ENCODE measurements around the gene TENT5C.

TENT5C gene

DNA sequence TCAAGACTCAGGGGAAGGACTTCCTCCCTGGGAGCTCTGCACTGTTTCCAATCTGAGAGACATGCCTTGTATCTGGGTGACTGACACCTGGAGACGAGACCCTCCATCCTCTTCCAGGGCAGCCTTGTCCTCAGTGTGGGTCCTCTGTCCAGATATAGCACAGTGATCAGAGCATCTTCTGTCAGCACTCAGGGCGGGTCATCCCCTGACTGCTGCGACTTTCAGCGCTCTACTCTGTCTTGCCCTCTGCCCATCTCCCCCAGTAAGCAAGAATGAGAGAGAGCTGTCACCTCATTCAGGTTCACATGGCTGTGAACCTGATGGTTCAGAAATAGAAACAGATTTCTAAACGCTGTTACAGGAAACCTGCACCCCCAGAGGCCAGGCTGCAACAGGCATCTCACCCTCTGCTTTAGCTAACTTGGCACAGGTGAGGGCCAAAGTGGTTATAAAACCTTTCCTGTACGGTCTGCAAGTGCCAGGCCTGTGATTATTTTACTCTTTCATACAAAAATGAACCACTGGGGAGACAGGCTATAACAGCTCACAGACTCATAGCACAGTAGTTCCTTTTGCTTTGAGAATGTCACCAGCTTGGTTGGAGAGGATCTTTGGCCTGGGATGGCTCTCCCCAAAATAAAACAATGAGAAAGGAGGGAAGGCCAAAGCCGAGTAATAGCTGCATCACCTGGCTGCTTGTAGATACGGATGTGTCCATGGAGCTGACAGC lies 11.4 kb upstream of the TENT5C start:
- DNase-seq: no peak

GRCh38 chr1:117596023-117596720 lies 9.7 kb upstream of the TENT5C start:
- no peak for DNase-seq

- DNase-seq: no peak
Observed at GRCh38 chr1:117598489-117598888, 7.4 kb upstream of the TENT5C start.

- DNase-seq: no peak
Observed at GRCh38 chr1:117599286-117600221, 6.3 kb upstream of the TENT5C start.

DNA sequence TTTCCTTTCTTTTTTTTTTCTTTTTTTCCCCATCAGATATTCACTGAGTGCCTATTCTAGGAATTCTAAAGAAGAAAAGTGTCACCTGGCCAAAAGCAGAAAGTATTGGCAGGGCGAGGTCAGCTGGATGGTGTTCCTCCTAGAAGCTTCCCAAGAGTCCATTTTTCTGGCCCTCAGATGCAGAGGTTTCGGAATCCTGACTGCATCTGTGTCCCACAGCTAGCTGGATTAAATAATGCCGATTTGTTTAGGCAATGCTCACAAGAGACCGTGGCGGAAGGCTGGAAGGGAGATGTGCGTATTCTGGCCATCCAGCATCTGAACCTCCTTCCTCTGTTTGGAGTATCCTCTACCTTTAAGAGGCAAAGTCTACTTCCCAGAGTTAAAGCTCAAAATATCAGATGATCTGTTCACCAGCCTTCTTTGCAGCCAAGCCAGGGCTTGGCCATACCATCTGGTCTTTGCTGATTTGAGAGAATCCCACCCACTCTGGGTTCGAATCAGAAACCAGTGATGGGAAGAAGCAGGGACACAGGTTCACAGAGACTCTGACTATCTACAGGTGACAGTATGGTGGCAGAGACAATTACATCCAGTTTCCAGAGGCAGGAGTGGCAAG lies 5.4 kb upstream of the TENT5C start:
- DNase-seq: no peak

- no peak for DNase-seq
Observed at GRCh38 chr1:117600966-117601365, 4.9 kb upstream of the TENT5C start.

DNA sequence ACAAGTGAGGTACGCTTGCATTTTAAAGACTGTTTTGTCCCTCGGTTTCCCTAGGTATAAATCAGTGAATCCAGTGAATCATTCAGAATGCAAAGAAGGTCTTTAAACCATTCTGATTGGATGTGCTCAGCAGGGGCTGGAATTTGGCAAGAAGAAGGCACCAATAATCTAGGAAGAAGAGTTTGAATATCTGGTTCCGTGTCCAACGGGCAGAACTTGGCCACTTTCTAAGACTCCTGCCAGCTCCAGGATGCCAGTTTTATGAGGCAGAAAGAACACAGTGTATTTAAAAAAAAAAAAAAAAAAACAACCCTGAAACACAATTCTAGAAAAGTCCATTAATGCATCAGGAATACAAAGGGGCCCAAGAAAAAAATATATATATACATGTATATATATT lies 3.0 kb upstream of the TENT5C start:
- DNase-seq: no peak

DNA sequence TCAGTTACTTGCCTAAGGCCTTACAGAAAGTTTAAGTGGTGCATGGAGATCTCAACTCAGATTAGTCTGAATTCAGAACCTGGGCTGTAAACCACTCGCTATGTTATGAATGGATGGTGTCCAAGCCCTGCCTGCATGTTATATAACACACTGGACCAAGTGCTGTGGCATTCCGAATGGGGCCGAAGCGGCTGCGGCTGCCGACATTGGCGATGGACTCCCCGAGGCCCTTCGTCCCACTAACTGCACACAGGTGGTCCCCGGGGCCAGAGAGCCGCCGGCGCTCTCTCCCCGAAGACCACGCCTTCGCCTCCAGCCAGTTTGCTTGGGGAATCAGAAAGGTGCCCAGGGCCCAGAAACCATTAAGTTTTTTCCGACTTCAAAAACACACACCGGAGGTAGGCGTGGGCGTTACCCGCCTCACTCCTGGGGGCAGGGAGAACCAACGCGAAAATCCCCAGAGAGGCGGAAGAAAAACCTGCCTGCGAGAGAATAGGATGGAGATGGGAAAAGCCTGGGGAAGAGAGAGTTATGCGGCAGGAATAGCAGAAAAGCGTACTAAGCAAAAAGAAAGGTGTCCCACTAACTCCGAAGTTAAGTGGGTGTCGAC lies 579 bp upstream of the TENT5C start:
- DNase-seq: no peak

DNA sequence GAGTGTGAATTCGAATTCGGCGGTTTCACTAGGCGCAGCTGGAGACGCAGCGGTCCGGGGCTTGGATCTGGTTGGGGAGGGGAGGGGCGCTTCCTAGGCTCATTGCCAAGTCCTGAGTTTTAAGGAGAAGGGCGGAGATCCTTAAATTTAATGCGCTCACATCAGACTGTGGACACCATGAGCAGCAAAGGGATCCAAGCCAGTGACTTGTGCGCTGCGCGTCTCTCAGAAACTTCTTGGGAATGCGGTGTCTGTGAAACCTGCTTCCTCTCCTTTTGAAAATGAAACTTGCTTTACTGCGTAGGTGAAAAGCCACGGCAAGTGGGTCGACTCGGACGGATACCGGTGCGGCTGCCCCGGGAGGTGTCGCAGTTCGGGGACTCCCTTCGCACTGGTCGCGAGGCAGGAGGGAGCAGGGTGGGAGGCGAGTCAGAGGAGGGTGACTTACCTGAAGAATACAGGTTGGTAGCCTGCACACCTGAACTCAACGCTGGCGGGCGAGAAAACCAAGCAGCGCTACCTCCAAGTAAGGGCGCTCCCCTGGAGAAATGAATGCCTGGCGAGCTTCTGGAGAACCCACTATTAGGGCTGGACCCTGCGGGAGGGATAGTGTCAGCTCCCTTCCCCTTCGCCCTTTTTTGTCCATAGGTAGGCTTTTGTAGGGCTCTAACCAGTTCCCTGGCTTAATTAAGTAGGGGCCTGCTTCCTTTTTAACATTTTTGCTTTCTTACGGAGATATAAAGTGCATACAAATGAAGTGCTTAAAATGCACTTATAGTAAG lies 992 bp downstream of the TENT5C start:
- DNase-seq: peak; percentile 58

DNA sequence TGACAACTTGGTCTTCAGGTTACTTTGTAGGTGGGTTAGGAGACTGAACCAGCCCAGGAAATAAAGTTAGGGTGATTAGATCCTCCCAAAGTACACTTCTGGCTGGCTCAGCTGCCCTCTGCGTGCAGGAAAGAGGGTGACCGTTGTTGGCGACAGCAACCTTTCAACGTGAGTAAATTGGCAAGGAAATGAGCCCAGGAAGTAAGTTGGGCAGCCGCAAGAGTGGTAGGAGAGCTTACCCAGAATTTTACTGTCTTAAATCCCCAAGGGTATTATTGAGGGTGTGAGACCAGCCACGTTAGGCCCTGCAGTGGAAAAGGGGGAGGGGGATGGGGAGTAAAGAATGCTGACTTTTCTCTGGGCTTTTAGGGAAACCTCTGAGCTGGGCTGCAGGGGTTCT lies 1.6 kb downstream of the TENT5C start:
- peak; percentile 32 for DNase-seq

- no peak for DNase-seq
Observed at GRCh38 chr1:117608115-117608615, 2.3 kb downstream of the TENT5C start.

- no peak for DNase-seq
Observed at GRCh38 chr1:117608758-117609157, 2.9 kb downstream of the TENT5C start.

GRCh38 chr1:117609471-117609911 lies 3.6 kb downstream of the TENT5C start:
- no peak for DNase-seq

- no peak for DNase-seq
Observed at GRCh38 chr1:117610036-117610435, 4.2 kb downstream of the TENT5C start.

DNA sequence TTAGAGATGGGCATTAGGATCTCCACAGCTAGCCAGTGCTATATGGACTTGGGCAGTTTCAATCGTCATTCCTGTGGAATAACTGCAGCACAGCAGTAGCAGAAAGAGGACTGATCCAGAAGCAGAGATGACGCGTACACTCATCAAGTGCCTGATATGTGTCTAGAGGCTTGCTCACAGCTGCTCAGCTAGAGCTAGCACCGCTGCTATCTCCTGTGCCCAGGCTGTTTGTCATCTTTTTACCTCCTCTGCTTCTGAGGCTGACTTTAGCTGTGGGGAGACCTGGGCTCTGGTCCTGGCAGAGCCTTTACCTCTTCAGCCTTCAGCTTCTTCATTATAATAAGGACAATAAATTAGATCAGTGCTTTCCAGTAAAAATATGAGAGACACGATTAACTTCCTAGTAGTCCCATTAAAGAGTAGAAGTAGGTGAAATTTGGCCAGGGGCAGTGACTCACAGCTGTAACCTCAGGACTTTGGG lies 5.3 kb downstream of the TENT5C start:
- DNase-seq: no peak

GRCh38 chr1:117611894-117612483 lies 6.1 kb downstream of the TENT5C start:
- DNase-seq: no peak

- DNase-seq: no peak
Observed at GRCh38 chr1:117612517-117613248, 6.8 kb downstream of the TENT5C start.

DNA sequence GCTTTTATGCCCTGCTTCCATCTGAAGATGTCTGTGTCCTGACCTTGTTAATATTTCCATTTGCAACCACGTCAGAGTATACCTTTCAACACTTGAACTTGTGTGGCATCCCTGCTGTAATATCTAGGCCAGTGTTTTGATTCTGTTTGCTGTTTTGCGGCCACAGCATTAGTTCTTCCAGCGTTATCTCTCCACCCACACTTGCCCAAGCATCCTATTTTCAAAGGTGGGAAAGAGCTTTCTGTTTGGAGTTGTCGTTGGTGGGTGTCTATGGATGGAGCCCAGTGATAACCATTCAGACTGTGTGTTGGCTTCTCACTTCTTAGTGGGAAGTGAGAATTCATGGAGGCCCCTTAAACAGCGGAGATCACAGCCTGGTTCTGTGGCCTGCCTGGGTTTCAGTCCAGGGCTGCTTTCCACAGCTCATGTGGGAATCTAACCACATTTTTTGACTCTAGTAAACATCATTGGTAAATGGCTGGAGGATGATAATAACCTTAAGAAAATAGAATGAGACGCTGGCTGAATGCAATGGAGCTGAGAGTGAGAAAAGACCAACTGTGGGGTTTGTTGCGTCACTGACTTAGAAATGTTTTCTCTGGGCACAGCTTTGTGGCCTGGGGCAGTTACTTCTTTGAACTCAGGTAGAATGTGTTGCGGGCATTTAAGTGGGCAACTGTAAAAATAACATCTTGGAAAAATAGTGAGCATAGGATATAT lies 7.6 kb downstream of the TENT5C start:
- no peak for DNase-seq

DNA sequence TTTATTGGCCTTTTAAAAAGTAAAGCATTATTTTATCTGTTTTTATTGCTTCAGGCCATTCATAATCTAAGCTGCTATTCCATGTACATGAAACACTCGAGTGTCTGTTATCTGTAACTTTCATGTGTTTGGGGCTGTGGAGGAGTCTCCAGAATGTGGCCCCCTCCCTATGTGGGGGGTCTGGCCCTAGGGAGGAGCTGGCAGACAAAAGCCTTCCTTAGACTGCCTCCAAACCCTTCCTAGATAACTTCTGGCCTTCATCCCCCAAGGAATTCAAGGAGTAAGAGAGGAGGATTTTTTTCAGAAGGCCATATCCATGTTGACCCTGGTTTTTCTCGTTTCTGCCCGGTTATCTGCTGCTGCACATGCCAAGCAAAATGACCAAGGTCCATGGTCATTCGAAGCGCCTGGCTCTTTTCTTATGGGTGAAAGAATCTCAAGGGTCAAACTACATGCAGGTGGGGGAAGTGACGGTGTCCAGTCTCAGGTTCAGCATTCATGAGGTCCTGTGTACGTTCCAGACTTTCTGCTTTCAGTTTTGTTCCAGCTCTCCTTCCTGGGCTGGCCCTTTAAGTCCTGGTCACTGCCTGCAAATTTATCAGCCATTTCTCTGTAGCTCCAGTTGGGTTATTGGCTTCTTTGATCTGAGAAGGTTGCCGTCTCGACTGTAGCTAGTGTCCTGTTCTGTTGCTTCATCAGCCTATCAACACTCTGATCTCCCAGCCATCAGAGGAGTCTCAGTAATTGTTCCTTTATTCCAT lies 8.3 kb downstream of the TENT5C start:
- no peak for DNase-seq
